ENCODE measurements around the gene IRF9. TPM values are rescaled to one million over a fixed set of nuclear protein-coding genes. Genes with fewer than 3 reads are reported as not detected.

Gene IRF9
- total and polyA plus RNA-seq, 2 of the 13 experiments (the other 11 are each of a cell fraction or from before 2014, with no cell fraction given): 14.9 to 49.7 TPM

GRCh38 chr14:24114532-24115421 lies 46.3 kb upstream of the IRF9 start, which contains the start of the genes DCAF11 and NRL (continued):
- TF ChIP-seq ZNF354B (CRISPR knock-in tag; IDR thresholded peaks at IDR 0.05) (no peak), RBM39 (IDR thresholded peaks at IDR 0.05; ENCODE audit: low read depth, low read length, poor library complexity, severe bottlenecking) (peak; percentile 92), ZNF616 (CRISPR knock-in tag; IDR thresholded peaks at IDR 0.05; ENCODE audit: low read depth) (peak; percentile 97), ZNF234 (CRISPR knock-in tag; conservative IDR thresholded peaks at IDR 0.05) (no peak), NFYB (CRISPR knock-in tag; IDR thresholded peaks at IDR 0.05) (peak; percentile 93), ATF6 (CRISPR knock-in tag; conservative IDR thresholded peaks at IDR 0.05) (no peak), ZBTB33 (CRISPR knock-in tag; IDR thresholded peaks at IDR 0.05) (peak; percentile 87), AHDC1 (CRISPR knock-in tag; IDR thresholded peaks at IDR 0.05; ENCODE audit: borderline replicate concordance) (no peak), FOXC1 (CRISPR knock-in tag; IDR thresholded peaks at IDR 0.05; ENCODE audit: borderline replicate concordance) (peak; percentile 85; the same call in 1 of the 2 replicates), SYNCRIP (IDR thresholded peaks at IDR 0.05; ENCODE audit: insufficient read depth, low read depth, low read length) (no peak), ZUFSP (CRISPR knock-in tag; IDR thresholded peaks at IDR 0.05; ENCODE audit: borderline replicate concordance) (no peak), ZBTB8A (CRISPR knock-in tag; IDR thresholded peaks at IDR 0.05; ENCODE audit: borderline replicate concordance, low read depth) (no peak), ZSCAN9 (CRISPR knock-in tag; IDR thresholded peaks at IDR 0.05; ENCODE audit: borderline replicate concordance) (peak; percentile 95), ZNF317 (CRISPR knock-in tag; IDR thresholded peaks at IDR 0.05) (peak; percentile 94)

Data from HepG2 (cell line).